ENCODE results near the gene U2AF1L4. TPM values are rescaled to one million over a fixed set of nuclear protein-coding genes. Genes with fewer than 3 reads are reported as not detected.

The U2AF1L4 gene
- total and polyA plus RNA-seq, 2 donors (not counting 3 experiments of a cell fraction or from before 2014, with no cell fraction given), result 5.6 to 13.5 TPM

- no TSS peak for BruUV-seq (replicated peaks)
- intact Hi-C loops (cut with micrococcal nuclease) (no loop called here), dilution Hi-C loops (cut with MboI; ENCODE audit: extremely low pct_ligation_motif_present, low sequenced_read_pairs) (no loop called here)
- FAIRE-seq (peak; percentile 12), DNase-seq (ENCODE audit: low read depth, low spot score) (peak; percentile 76)
- H3K36me3 ChIP-seq (ENCODE audit: control insufficient read depth in 2 of 2, extremely low read depth in 1 of 2, insufficient read depth in 2 of 2, low read length in 2 of 2), result no peaks in the 10 kb centered on the region
- H3K9ac ChIP-seq (replicated peaks; ENCODE audit: extremely low read depth, insufficient read depth, low read length), result no peak within 1 kb of the TSS
- H4K20me1 ChIP-seq (replicated peaks; ENCODE audit: control insufficient read depth, extremely low read depth, insufficient read depth, low read length), result no peaks in the 10 kb centered on the region
- no peaks in the 10 kb centered on the region for H3K27me3 ChIP-seq (ENCODE audit: control insufficient read depth in 2 of 2, insufficient read depth in 2 of 2, low read length in 2 of 2)
- POLR2A ChIA-PET, result interaction anchor here (0.7 kb wide), 1 partner anchor 194 kb away, joined by 3 read pairs; no protein-coding TSS in a partner anchor
- TF ChIP-seq POLR2A (IDR thresholded peaks at IDR 0.05; ENCODE audit: low read depth, low read length) (no peak), MAX (IDR thresholded peaks at IDR 0.05; ENCODE audit: insufficient read depth, insufficient read length) (peak; percentile 44)
- H3K9me1 ChIP-seq (replicated peaks; ENCODE audit: control insufficient read depth, extremely low read depth, insufficient read depth, low read length), result no peaks in the 10 kb centered on the region
- no peak within 1 kb of the TSS for H2AFZ ChIP-seq (ENCODE audit: low read depth, low read length)
- H3K79me2 ChIP-seq (ENCODE audit: control insufficient read depth, insufficient read depth, low read length), result no peaks in the 10 kb centered on the region
- H3K4me2 ChIP-seq (ENCODE audit: insufficient read depth, low read length), result no peak within 1 kb of the TSS
- H3K4me3 ChIP-seq (replicated peaks in 1 of 3; ENCODE audit: insufficient read depth in 1 of 3, low read depth in 1 of 3, low read length in 3 of 3), result no peak within 1 kb of the TSS
- CTCF ChIA-PET, result no interaction called here
- H3K4me1 ChIP-seq (ENCODE audit: control insufficient read depth, extremely low read depth, insufficient read depth, low read length), result no peaks in the 10 kb centered on the region
- no peaks in the 10 kb centered on the region for H3K9me3 ChIP-seq (replicated peaks; ENCODE audit: control insufficient read depth, insufficient read depth, low read length)
- H3K27ac ChIP-seq (ENCODE audit: insufficient read depth, low read depth, low read length), result no peak within 1 kb of the TSS
Observed at GRCh38 chr19:35704218-35704617, 41.0 kb downstream of the U2AF1L4 start, which contains the start of gene ZBTB32. Gene ZBTB32, plus strand, starts transcription at chr19:35704558. Its CDS starts 10,069 bp downstream, at chr19:35714627.

GRCh38 chr19:35703343-35703742 is 41.9 kb downstream of the U2AF1L4 start:
- Histone ChIP-seq H3K27me3 (ENCODE audit: control insufficient read depth in 2 of 2, insufficient read depth in 2 of 2, low read length in 2 of 2) (no peaks in the 10 kb centered on the region), H3K36me3 (ENCODE audit: control insufficient read depth in 2 of 2, extremely low read depth in 1 of 2, insufficient read depth in 2 of 2, low read length in 2 of 2) (no peaks in the 10 kb centered on the region), H3K4me1 (ENCODE audit: control insufficient read depth, extremely low read depth, insufficient read depth, low read length) (no peaks in the 10 kb centered on the region), H3K27ac (ENCODE audit: insufficient read depth, low read depth, low read length) (no peak overlapping the region), H3K79me2 (ENCODE audit: control insufficient read depth, insufficient read depth, low read length) (no peaks in the 10 kb centered on the region), H2AFZ (ENCODE audit: low read depth, low read length) (no peak overlapping the region), H3K9me1 (replicated peaks; ENCODE audit: control insufficient read depth, extremely low read depth, insufficient read depth, low read length) (no peaks in the 10 kb centered on the region), H3K4me2 (ENCODE audit: insufficient read depth, low read length) (no peak overlapping the region), H4K20me1 (replicated peaks; ENCODE audit: control insufficient read depth, extremely low read depth, insufficient read depth, low read length) (no peaks in the 10 kb centered on the region), H3K4me3 (replicated peaks in 1 of 3; ENCODE audit: insufficient read depth in 1 of 3, low read depth in 1 of 3, low read length in 3 of 3) (no peak overlapping the region), H3K9ac (replicated peaks; ENCODE audit: extremely low read depth, insufficient read depth, low read length) (no peak overlapping the region), H3K9me3 (replicated peaks; ENCODE audit: control insufficient read depth, insufficient read depth, low read length) (no peaks in the 10 kb centered on the region)
- intact Hi-C loops (cut with micrococcal nuclease) (no loop called here), dilution Hi-C loops (cut with MboI; ENCODE audit: extremely low pct_ligation_motif_present, low sequenced_read_pairs) (no loop called here)
- no peak for TF ChIP-seq JUN (IDR thresholded peaks at IDR 0.05; ENCODE audit: borderline replicate concordance, insufficient read depth, insufficient read length, low read depth)
- TF ChIP-seq POLR2AphosphoS5 (IDR thresholded peaks at IDR 0.05; ENCODE audit: insufficient read depth, low read depth, low read length), result no peak
- no peak for TF ChIP-seq POLR2A (IDR thresholded peaks at IDR 0.05; ENCODE audit: low read depth, low read length)
- no peak for TF ChIP-seq GATA2 (IDR thresholded peaks at IDR 0.05; ENCODE audit: insufficient read depth, insufficient read length, low read depth, low read length)
- no peak for TF ChIP-seq MAX (IDR thresholded peaks at IDR 0.05; ENCODE audit: insufficient read depth, insufficient read length)
- no peak for TF ChIP-seq MYC (IDR thresholded peaks at IDR 0.05; ENCODE audit: low read depth, low read length)
- TF ChIP-seq EZH2 (IDR thresholded peaks at IDR 0.05; ENCODE audit: borderline replicate concordance, low read depth, low read length, severe bottlenecking), result no peak
- TF ChIP-seq FOS (IDR thresholded peaks at IDR 0.05; ENCODE audit: borderline replicate concordance, insufficient read depth, low read length), result no peak
- no peak for TF ChIP-seq CTCF (IDR thresholded peaks at IDR 0.05; ENCODE audit: extremely low read depth in 1 of 2, insufficient read depth in 1 of 2, low read depth in 1 of 2, low read length in 2 of 2)
- DNase-seq (ENCODE audit: low read depth, low spot score), result no peak
- ChIA-PET POLR2A (no interaction called here), CTCF (interaction anchor here (0.6 to 2.5 kb wide), 6 partner anchors 9 to 350 kb away, joined by 3 to 12 read pairs (median 4); no protein-coding TSS in a partner anchor)
- no peak for FAIRE-seq
- BruUV-seq (replicated peaks), result no TSS peak
